KBM-7 (cell line): Measurements from ENCODE around the gene ZKSCAN7.
"Not testable (repeated sequence)": the region's sequence is repeated elsewhere in the genome, so short reads cannot be mapped to it uniquely, and the experiment has no call there.

ENCODE experiments used
- DNase-seq: peaks from one replicate; pipeline ENCODE4 v3.0.0-alpha.2; 2015
- in situ Hi-C: fragments of 300-500 bp; cut with MboI; formaldehyde crosslinking; loops from 2 replicates; pipeline ENCODE4 v1.14.3; 2020; ENCODE audit warnings: low sequenced_read_pairs, low pct_unique_long_range_greater_than_20kb, mixed read lengths

Gene ZKSCAN7

GRCh38 chr3:44568561-44568960 lies 13.6 kb downstream of the ZKSCAN7 start:
- no peak for DNase-seq
- in situ Hi-C loops: no loop called here

- in situ Hi-C loops: no loop called here
- DNase-seq: no peak
These were observed 16.0 kb downstream of the ZKSCAN7 start for GRCh38 chr3:44571024-44571423.

GRCh38 chr3:44576613-44577012 lies 21.6 kb downstream of the ZKSCAN7 start:
- no peak for DNase-seq

DNA sequence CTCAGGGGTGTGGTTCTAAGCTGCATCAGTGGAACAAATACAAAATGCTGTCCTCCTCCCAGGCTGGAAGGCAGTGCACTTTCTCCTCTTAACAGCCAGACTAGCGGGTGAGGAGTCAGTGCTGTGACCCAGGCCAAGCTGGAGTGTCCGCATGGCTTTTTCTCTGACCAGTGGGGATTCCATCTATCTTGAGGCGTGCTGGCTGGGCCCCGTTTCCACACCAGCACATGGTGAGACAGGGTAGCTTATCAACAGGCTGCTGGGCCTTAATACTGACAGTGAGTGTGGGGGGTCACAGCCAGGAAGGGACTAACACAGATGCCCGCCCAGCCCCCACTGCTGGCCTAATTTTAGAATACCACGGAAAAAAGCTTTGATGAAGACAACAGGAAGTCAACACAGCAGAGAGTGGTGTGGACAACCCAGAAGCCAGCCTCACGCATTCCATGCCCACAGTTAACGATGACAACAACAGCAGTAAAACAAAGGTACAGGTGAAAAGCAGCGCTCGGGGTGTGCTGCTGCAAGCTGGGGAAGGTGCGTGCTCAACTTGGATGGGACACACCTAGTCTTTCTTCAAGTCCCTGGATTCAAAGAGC lies 22.5 kb downstream of the ZKSCAN7 start:
- in situ Hi-C loops, DNase-seq: not testable (repeated sequence)

More at GRCh38 chr3:44576613-44577012, 21.6 kb downstream of the ZKSCAN7 start:
- in situ Hi-C loops: no loop called here

DNA sequence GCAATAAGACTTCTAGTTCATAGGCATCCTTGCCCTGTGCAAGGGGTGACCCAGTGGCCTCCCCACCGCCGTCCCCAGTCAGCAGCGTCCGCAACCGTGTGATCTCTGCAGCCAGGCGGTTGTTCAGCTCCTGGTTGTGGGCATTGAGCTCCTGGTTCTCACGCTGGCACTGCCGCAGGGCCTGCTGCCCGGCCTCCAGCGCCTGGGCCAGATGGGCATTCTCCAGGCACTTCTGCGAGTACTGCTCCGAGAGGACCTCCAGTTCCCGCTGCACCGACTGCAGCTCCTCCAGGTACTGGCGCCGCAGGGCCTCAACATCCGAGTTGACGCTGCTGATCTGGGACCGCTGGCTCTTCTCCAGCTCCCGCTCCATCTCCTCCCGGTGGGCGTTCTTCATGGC lies 23.3 kb downstream of the ZKSCAN7 start:
- in situ Hi-C loops: not testable (repeated sequence)

GRCh38 chr3:44578924-44579515 lies 24.0 kb downstream of the ZKSCAN7 start:
- DNase-seq, in situ Hi-C loops: not testable (repeated sequence)

More for the DNA sequence above, 23.3 kb downstream of the ZKSCAN7 start:
- DNase-seq: not testable (repeated sequence)

DNA sequence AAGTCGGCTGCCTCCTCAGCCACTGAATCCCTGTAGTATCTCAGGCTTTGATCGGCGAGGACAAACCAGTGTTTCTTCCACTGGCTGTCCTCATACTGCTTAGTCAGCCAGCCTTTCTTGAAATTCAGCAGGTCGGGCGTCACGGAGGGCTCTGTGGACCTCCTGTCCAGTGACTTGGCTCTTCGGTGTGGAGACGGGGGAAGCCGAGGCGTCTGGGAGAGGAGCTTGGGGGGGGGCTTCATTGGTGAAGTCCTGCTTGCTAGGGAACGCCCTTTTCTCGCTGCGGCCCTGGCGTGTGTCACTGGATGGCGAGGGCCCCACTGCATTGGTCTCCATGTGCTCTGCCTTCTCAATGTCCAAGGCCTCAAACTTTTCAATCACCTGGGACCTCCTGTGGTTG lies 24.8 kb downstream of the ZKSCAN7 start:
- DNase-seq, in situ Hi-C loops: not testable (repeated sequence)

GRCh38 chr3:44580971-44581370 lies 26.0 kb downstream of the ZKSCAN7 start:
- in situ Hi-C loops, DNase-seq: not testable (repeated sequence)

- in situ Hi-C loops: no loop called here
- peak; percentile 89 for DNase-seq
These were observed 29.9 kb downstream of the ZKSCAN7 start, which contains the start of gene ZNF660 for GRCh38 chr3:44584646-44585501. TSS of gene ZNF660 (plus strand) at chr3:44584964. CDS start at chr3:44594194, 9,230 bp downstream.

- in situ Hi-C loops: no loop called here
- no peak for DNase-seq
These were observed 41.6 kb downstream of the ZKSCAN7 start for GRCh38 chr3:44596621-44597020.

GRCh38 chr3:44601749-44602148 lies 46.8 kb downstream of the ZKSCAN7 start:
- no peak for DNase-seq
- in situ Hi-C loops: no loop called here

DNA sequence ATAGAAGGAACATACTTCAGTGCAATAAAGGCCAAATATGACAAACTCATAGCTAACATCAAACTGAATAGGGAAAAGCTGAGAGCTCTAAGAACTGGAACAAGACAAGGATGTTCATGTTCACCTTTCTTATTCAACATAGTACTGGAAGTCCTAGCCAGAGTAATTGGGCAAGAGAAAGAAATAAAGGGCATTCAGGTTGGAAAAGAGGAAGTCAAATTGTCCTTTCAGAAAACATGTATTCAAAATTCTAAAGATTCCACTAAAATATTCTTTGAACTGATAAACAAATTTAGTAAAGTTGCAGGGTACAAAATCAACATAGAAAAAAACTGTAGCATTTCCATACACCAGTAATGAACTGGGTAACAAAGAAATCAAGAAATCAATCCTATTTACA lies 57.7 kb downstream of the ZKSCAN7 start:
- DNase-seq: peak; percentile 5
- in situ Hi-C loops: no loop called here
